Measurements from ENCODE around the gene MASP1.

MASP1 gene, protein sequence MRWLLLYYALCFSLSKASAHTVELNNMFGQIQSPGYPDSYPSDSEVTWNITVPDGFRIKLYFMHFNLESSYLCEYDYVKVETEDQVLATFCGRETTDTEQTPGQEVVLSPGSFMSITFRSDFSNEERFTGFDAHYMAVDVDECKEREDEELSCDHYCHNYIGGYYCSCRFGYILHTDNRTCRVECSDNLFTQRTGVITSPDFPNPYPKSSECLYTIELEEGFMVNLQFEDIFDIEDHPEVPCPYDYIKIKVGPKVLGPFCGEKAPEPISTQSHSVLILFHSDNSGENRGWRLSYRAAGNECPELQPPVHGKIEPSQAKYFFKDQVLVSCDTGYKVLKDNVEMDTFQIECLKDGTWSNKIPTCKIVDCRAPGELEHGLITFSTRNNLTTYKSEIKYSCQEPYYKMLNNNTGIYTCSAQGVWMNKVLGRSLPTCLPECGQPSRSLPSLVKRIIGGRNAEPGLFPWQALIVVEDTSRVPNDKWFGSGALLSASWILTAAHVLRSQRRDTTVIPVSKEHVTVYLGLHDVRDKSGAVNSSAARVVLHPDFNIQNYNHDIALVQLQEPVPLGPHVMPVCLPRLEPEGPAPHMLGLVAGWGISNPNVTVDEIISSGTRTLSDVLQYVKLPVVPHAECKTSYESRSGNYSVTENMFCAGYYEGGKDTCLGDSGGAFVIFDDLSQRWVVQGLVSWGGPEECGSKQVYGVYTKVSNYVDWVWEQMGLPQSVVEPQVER

GRCh38 chr3:187291512-187292132 lies at the start of gene MASP1:
Gene MASP1 (minus strand): TSS chr3:187291737. CDS start chr3:187291632, 105 bp downstream.
- DNase-seq (ENCODE audit: low read depth): no peak

DNA sequence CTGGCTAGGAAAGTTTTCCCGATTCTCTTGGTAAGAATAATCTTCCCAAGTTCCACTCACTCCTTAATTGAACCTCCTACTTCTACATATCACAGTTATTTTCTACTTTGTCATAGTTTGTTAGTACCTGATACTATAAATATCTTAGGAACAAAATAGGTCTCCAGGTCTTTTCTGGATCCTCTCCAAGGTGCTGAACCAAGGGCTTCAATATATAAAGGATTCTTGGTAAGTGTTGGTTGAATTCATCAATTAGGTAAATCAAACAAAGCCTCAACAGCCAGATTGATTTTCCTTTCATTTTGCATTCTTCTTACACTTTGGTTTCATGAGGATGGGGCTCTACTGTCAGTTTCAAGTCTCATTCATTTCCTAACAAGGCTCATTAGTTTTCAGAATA lies 49.0 kb upstream of the MASP1 start:
- DNase-seq (ENCODE audit: low read depth): no peak

DNA sequence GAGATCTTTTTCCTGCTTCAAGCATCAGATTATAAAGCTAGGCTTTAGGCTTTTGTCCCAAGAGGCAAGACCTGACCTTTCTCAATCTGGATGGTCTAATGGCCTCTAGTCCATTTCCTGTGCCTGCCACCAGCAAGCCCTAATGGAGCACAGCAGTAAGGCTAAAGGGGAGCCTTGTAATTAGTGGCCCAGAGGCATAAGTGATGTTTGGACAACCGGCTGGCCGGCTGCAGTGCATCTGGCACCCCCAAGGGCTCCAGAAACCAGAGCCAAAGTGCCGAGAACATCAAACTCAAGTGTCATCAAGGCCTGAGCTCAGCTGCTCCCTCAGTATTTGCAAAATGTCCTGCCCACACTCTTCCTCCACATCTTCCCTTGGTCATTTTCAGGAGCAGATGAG lies 44.8 kb upstream of the MASP1 start:
- DNase-seq (ENCODE audit: low read depth): no peak

DNA sequence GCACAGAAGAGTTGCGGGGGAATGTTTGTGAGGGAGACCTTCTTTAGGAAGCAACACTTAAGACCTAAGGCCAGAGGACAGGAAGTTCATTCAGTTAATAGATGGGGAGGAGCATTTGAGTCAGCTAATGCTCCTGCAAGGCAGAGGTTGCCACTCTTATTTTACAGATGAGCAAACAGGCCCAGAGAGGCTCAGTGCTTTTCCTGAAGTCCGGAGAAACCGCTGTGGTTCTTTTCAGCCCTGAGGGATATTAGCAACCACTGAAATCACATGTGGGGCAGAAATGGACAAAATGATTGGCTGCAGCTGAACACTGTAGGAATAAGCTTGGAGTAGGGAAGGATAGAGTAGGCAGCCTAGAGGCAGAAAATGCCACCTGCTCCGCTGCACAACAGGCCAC lies 43.4 kb upstream of the MASP1 start:
- DNase-seq (ENCODE audit: low read depth): no peak

GRCh38 chr3:187328691-187329090 lies 37.2 kb upstream of the MASP1 start:
- DNase-seq (ENCODE audit: low read depth): no peak

DNA sequence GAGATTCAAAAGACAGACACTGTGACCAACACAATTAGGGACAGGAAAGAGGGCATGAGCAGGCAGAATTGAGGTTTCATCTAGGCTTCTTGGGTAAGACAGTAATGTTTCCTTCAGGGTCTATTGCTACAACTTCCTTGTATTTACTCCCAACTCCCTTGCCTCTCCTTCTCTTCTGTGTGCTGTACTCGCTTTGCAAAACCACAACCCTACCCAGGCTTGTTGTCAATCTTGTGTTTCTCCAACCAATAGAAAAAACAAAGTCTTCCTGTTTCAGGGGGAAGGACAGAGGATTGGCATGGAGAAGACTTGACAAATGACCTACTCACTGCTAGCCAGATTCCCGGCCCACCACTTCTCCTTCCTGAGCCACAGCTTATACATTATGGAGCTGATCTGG lies 36.3 kb upstream of the MASP1 start:
- DNase-seq (ENCODE audit: low read depth): no peak

GRCh38 chr3:187325632-187326031 lies 34.1 kb upstream of the MASP1 start:
- DNase-seq (ENCODE audit: low read depth): no peak

DNA sequence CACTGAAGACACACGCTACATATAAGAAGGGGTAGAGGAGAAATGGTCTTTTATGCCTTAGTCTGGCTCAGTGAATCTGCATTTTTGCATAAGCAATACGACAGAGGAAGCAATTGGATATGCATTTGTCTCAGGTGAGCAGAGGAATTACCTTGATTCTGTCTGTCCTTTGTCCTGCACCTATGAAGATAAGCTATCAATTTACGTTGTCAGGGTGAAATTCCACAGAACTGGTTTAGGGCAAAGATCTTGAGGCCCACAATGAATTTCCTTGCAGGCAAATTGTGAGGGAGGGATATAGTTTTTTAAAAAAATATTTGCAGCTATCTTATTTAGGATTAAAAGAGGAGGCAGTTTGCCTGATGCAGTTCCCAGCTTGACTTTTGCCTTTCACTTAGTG lies 31.6 kb upstream of the MASP1 start:
- no peak for DNase-seq (ENCODE audit: low read depth)

DNA sequence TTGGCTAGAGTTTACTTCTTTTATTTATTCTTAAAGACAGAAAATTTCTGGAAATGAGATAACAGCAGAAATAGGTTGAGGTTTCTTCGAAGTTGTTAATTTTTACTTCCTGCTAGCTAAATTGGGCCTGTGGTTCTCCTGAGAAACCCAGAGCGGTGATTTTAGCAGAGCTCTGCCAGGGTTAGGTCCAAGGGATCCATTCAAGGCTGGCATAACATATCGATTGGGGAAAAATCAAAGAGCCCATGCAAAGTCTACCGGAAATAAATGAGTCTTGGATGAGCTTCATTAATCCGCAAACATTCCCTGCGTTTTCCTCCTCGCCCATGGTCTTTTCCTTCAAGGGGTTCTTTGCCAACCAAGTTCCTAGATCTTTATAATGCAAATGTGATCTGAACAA lies 30.8 kb upstream of the MASP1 start:
- no peak for DNase-seq (ENCODE audit: low read depth)

- no peak for DNase-seq (ENCODE audit: low read depth)
Measured at GRCh38 chr3:187321766-187322165, 30.2 kb upstream of the MASP1 start.

DNA sequence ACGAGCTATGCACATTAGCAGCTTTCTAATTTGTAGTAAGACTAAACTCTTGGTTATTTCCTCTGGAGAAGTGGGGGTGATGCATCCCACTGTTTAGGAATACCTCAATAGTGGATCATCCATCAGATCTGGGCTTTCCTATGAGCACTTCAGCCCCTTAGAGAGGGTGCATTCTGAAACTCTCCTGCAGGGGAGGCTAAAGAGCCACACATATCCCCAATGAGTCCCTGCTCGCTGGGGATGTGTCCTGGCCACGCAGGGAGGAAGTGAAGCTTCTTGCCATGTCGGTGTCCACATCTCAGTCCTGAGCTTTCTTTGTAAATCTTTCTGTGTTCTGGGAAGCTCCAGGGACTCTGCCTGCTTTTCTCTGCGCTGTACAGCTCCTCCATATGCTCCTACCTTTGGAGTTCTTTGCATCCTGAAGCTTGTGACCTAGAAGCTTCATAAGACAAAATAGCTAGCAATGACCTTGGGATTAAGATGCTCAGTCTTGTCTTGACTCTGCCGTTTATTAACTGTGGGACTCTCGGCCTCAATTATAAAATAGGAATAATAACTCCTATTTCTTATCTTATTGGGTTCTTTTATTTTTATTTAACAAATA lies 28.3 kb upstream of the MASP1 start:
- peak; percentile 72 for DNase-seq (ENCODE audit: low read depth)

GRCh38 chr3:187318819-187319616 lies 27.5 kb upstream of the MASP1 start:
- DNase-seq (ENCODE audit: low read depth): peak; percentile 77

- DNase-seq (ENCODE audit: low read depth): no peak
Measured at GRCh38 chr3:187315872-187316271, 24.3 kb upstream of the MASP1 start.

- DNase-seq (ENCODE audit: low read depth): no peak
Measured at GRCh38 chr3:187314176-187314575, 22.6 kb upstream of the MASP1 start.

GRCh38 chr3:187310954-187311470 lies 19.5 kb upstream of the MASP1 start:
- no peak for DNase-seq (ENCODE audit: low read depth)

- no peak for DNase-seq (ENCODE audit: low read depth)
Measured at GRCh38 chr3:187310226-187310625, 18.7 kb upstream of the MASP1 start.

- no peak for DNase-seq (ENCODE audit: low read depth)
Measured at GRCh38 chr3:187305881-187306280, 14.3 kb upstream of the MASP1 start.

GRCh38 chr3:187299611-187300010 lies 8.1 kb upstream of the MASP1 start:
- DNase-seq (ENCODE audit: low read depth): no peak

DNA sequence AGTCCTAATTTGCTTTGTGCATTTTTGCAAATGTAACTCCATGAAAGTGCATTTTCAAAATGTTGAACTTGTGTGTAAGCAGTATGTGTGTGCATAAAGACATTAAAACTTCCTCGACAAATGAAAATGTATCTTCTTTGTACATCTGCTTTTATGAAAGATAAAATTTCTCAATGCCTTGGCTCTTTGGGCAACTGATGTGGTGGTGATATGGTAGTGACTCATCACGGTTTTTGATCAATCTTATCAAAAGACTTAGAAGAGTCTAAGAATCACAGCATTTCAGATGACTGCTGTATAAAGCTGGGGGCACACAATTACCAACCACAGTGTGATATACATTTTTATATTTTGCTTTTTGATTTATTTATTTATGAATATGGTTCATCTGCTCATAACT lies 5.4 kb upstream of the MASP1 start:
- no peak for DNase-seq (ENCODE audit: low read depth)

DNA sequence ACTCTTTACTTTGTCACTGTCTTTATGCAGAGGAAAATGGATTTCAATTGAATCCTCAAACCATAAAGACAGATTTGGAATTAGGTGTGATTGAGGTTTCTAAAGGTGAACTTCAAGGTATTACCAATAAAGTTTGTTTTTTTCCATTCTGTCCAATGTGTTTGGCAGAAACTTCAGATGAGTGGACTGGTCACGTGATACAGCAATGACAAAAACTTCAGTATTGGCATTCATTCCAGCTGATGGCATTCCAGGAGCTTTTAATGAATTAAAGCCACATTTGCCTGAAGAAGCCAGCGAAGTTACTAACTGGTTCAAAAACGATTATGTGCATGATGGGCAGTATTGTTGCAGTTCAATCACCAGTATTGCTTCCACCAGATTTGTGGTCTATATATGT lies 4.5 kb upstream of the MASP1 start:
- DNase-seq (ENCODE audit: low read depth): no peak

DNA sequence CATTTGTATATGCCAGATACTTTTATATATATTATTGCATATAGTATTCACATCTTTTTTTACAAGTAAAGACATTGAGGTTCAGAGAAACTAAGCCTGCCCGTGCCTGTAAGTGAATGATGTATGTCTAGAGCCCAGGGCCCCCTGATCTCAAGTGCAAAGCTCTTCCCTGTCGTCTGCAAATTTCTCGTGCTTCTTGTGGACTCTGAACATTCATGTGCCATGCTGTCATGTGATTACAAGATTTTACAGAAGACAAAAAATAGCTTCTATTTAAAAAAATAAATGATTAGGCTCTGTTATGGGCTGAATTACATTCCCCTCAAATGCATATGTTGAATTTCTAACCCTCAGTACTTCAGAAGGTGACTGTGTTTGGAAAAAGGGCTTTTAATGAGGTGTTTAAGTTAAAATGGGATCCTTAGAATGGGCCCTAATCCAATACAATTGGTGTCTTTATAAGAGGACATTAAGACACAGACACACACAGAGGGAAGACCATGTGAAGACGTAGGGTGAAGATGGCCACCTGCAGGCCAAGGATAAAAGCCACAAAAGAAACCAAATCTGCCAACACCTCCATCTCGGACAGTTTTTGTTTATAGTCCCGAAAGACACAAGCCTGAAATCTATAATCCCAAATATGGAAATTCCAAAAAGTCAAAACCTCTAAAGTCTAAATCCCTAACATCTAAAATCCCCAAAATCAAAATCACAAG lies 3.9 kb upstream of the MASP1 start:
- no peak for DNase-seq (ENCODE audit: low read depth)
